ENCODE results near the gene ADGRL4.

GRCh38 chr1:78843111-78843510 lies 163.4 kb downstream of the ADGRL4 start:
- TF ChIP-seq ELF1 (IDR thresholded peaks at IDR 0.05; ENCODE audit: borderline replicate concordance, low read depth) (no peak), CTCF (IDR thresholded peaks at IDR 0.05 in 2 of 3, conservative IDR thresholded peaks at IDR 0.05 in 1 of 3; ENCODE audit: borderline replicate concordance in 1 of 3, insufficient read depth in 1 of 3, low read depth in 2 of 3, low read length in 2 of 3) (no peak), POLR2A (IDR thresholded peaks at IDR 0.05; ENCODE audit: borderline replicate concordance, extremely low read depth, insufficient read depth, insufficient read length) (no peak), RAD21 (IDR thresholded peaks at IDR 0.05; ENCODE audit: low read depth) (no peak), EZH2 (IDR thresholded peaks at IDR 0.05) (no peak)
- TF ChIP-seq, protein P1, sequence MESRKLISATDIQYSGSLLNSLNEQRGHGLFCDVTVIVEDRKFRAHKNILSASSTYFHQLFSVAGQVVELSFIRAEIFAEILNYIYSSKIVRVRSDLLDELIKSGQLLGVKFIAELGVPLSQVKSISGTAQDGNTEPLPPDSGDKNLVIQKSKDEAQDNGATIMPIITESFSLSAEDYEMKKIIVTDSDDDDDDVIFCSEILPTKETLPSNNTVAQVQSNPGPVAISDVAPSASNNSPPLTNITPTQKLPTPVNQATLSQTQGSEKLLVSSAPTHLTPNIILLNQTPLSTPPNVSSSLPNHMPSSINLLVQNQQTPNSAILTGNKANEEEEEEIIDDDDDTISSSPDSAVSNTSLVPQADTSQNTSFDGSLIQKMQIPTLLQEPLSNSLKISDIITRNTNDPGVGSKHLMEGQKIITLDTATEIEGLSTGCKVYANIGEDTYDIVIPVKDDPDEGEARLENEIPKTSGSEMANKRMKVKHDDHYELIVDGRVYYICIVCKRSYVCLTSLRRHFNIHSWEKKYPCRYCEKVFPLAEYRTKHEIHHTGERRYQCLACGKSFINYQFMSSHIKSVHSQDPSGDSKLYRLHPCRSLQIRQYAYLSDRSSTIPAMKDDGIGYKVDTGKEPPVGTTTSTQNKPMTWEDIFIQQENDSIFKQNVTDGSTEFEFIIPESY (IDR thresholded peaks at IDR 0.05; ENCODE audit: extremely low read depth, insufficient replicate concordance, low read length), result no peak

All from HCT116 (cell line).